ENCODE measurements around the gene ERVFRD-1.
A peak's percentile ranks its signal among the peaks of the same experiment; 100 is the strongest.
"Not testable (repeated sequence)": the region's sequence is repeated elsewhere in the genome, so short reads cannot be mapped to it uniquely, and the experiment has no call there.

The ERVFRD-1 gene

GRCh38 chr6:11129908-11130565 is 18.5 kb upstream of the ERVFRD-1 start:
- no peak for DNase-seq (ENCODE audit: low spot score)

GRCh38 chr6:11128608-11129007 is 17.1 kb upstream of the ERVFRD-1 start:
- DNase-seq (ENCODE audit: low spot score): no peak

- DNase-seq (ENCODE audit: low spot score): no peak
Observed at GRCh38 chr6:11126876-11127275, 15.4 kb upstream of the ERVFRD-1 start.

GRCh38 chr6:11123978-11124377 is 12.5 kb upstream of the ERVFRD-1 start:
- no peak for DNase-seq (ENCODE audit: low spot score)

- no peak for DNase-seq (ENCODE audit: low spot score)
Observed at GRCh38 chr6:11122380-11122779, 10.9 kb upstream of the ERVFRD-1 start.

- no peak for DNase-seq (ENCODE audit: low spot score)
Observed at GRCh38 chr6:11121851-11122250, 10.3 kb upstream of the ERVFRD-1 start.

GRCh38 chr6:11120271-11121005 is 8.9 kb upstream of the ERVFRD-1 start:
- DNase-seq (ENCODE audit: low spot score): no peak

GRCh38 chr6:11115808-11116536 is 4.4 kb upstream of the ERVFRD-1 start:
- not testable (repeated sequence) for DNase-seq (ENCODE audit: low spot score)

GRCh38 chr6:11113038-11113437 is 1.5 kb upstream of the ERVFRD-1 start:
- no peak for DNase-seq (ENCODE audit: low spot score)

GRCh38 chr6:11111769-11112437 is 378 bp upstream of the ERVFRD-1 start:
- DNase-seq (ENCODE audit: low spot score): no peak

- no peak for DNase-seq (ENCODE audit: low spot score)
Observed at GRCh38 chr6:11108726-11109125, 2.8 kb downstream of the ERVFRD-1 start.

GRCh38 chr6:11103065-11103464 is 8.5 kb downstream of the ERVFRD-1 start:
- no peak for DNase-seq (ENCODE audit: low spot score)

GRCh38 chr6:11101417-11101816 is 10.1 kb downstream of the ERVFRD-1 start:
- DNase-seq (ENCODE audit: low spot score): no peak

GRCh38 chr6:11098004-11098403 is 13.5 kb downstream of the ERVFRD-1 start:
- DNase-seq (ENCODE audit: low spot score): no peak

GRCh38 chr6:11097476-11097875 is 14.0 kb downstream of the ERVFRD-1 start:
- DNase-seq (ENCODE audit: low spot score): no peak

- peak; percentile 50 for DNase-seq (ENCODE audit: low spot score)
Observed at GRCh38 chr6:11096109-11096508, 15.4 kb downstream of the ERVFRD-1 start.

- DNase-seq (ENCODE audit: low spot score): no peak
Observed at GRCh38 chr6:11094941-11095340, 16.6 kb downstream of the ERVFRD-1 start.

GRCh38 chr6:11094411-11094851 is 17.1 kb downstream of the ERVFRD-1 start:
- DNase-seq (ENCODE audit: low spot score): peak; percentile 73

GRCh38 chr6:11093626-11094410 is 17.7 kb downstream of the ERVFRD-1 start, which contains the start of gene SMIM13:
Gene SMIM13 (plus strand): TSS chr6:11093834. CDS start chr6:11094314, 480 bp downstream.
- peak; percentile 98 for DNase-seq (ENCODE audit: low spot score)

- DNase-seq (ENCODE audit: low spot score): no peak
Observed at GRCh38 chr6:11093376-11093625, 18.2 kb downstream of the ERVFRD-1 start.

- DNase-seq (ENCODE audit: low spot score): peak; percentile 78
Observed at GRCh38 chr6:11092668-11093375, 18.7 kb downstream of the ERVFRD-1 start.
